Stimulated activated CD4-positive, alpha-beta T cell treated with anti-CD3 and anti-CD28 coated beads, Interleukin-15, amount 100 ng/mL, for 24 hours (primary cell): ENCODE measurements around the gene IQCB1.
A peak's percentile ranks its signal among the peaks of the same experiment; 100 is the strongest.
"Not testable (repeated sequence)": the region's sequence is repeated elsewhere in the genome, so short reads cannot be mapped to it uniquely, and the experiment has no call there.

Experiments used
- DNase-seq: peaks from one replicate; pipeline ENCODE4 v3.0.0-alpha.2; 2020

Gene IQCB1

GRCh38 chr3:121834671-121835464 is at the start of gene IQCB1, which contains the start of gene EAF2:
TSS of gene IQCB1 (minus strand) at chr3:121835060. CDS start at chr3:121828960, 6,100 bp downstream.
TSS of gene EAF2 (plus strand) at chr3:121835209. CDS start at chr3:121835286, 77 bp downstream.
- peak; percentile 96 for DNase-seq

GRCh38 chr3:121883507-121883906 is 48.6 kb upstream of the IQCB1 start:
- DNase-seq: no peak

GRCh38 chr3:121878411-121878810 is 43.6 kb upstream of the IQCB1 start:
- no peak for DNase-seq

- DNase-seq: no peak
These were observed 36.6 kb upstream of the IQCB1 start for GRCh38 chr3:121871430-121871829.

- DNase-seq: no peak
These were observed 35.9 kb upstream of the IQCB1 start for GRCh38 chr3:121870717-121871116.

- no peak for DNase-seq
These were observed 34.9 kb upstream of the IQCB1 start for GRCh38 chr3:121869736-121870135.

GRCh38 chr3:121863801-121864200 is 28.9 kb upstream of the IQCB1 start:
- DNase-seq: no peak

- not testable (repeated sequence) for DNase-seq
These were observed 28.4 kb upstream of the IQCB1 start for GRCh38 chr3:121863247-121863646.

GRCh38 chr3:121857778-121858177 is 22.9 kb upstream of the IQCB1 start:
- not testable (repeated sequence) for DNase-seq

- no peak for DNase-seq
These were observed 20.7 kb upstream of the IQCB1 start for GRCh38 chr3:121855555-121855954.

GRCh38 chr3:121852256-121852655 is 17.4 kb upstream of the IQCB1 start:
- DNase-seq: no peak

GRCh38 chr3:121844892-121845291 is 10.0 kb upstream of the IQCB1 start:
- DNase-seq: no peak

GRCh38 chr3:121839962-121840361 is 5.1 kb upstream of the IQCB1 start:
- DNase-seq: no peak

GRCh38 chr3:121836481-121836880 is 1.6 kb upstream of the IQCB1 start:
- DNase-seq: no peak

- no peak for DNase-seq
These were observed 1.2 kb upstream of the IQCB1 start for GRCh38 chr3:121836064-121836463.

GRCh38 chr3:121835465-121835801 is 573 bp upstream of the IQCB1 start:
- DNase-seq: no peak

GRCh38 chr3:121834157-121834670 is 646 bp downstream of the IQCB1 start:
- DNase-seq: peak; percentile 19

GRCh38 chr3:121822973-121823372 is 11.9 kb downstream of the IQCB1 start:
- no peak for DNase-seq

GRCh38 chr3:121821421-121822199 is 13.2 kb downstream of the IQCB1 start:
- DNase-seq: no peak

GRCh38 chr3:121819236-121819635 is 15.6 kb downstream of the IQCB1 start:
- DNase-seq: no peak

GRCh38 chr3:121818578-121818977 is 16.3 kb downstream of the IQCB1 start:
- no peak for DNase-seq

- no peak for DNase-seq
These were observed 17.1 kb downstream of the IQCB1 start for GRCh38 chr3:121817753-121818152.

- DNase-seq: no peak
These were observed 25.6 kb downstream of the IQCB1 start for GRCh38 chr3:121809249-121809648.

GRCh38 chr3:121803771-121804320 is 31.0 kb downstream of the IQCB1 start:
- no peak for DNase-seq
